ENCODE results near the gene ZBTB7C. TPM values are rescaled to one million over a fixed set of nuclear protein-coding genes. Genes with fewer than 3 reads are reported as not detected.

The ZBTB7C gene
- total RNA-seq, 1 donor from 2014 or later, result under 0.01 TPM

DNA sequence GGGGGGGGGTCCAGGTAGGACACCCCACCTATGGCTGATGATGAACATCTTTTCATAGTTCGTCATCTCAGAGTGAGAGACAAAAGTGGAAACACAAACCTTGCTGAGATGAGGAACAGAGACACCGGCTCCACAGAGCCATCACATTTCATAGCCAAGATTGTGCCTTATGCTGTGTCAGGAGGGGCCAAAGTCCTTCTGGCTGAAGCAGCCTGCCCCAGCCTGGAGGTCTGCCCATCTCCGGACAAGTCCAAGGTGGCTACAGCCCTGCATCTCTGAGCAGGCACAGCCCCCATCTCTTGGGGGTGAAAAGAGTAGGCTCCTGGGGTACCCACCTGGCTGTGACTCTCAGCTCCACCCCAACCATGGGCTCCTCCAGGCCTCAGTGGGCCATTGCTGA lies 70.3 kb downstream of the ZBTB7C start:
- TF ChIP-seq, protein P1, sequence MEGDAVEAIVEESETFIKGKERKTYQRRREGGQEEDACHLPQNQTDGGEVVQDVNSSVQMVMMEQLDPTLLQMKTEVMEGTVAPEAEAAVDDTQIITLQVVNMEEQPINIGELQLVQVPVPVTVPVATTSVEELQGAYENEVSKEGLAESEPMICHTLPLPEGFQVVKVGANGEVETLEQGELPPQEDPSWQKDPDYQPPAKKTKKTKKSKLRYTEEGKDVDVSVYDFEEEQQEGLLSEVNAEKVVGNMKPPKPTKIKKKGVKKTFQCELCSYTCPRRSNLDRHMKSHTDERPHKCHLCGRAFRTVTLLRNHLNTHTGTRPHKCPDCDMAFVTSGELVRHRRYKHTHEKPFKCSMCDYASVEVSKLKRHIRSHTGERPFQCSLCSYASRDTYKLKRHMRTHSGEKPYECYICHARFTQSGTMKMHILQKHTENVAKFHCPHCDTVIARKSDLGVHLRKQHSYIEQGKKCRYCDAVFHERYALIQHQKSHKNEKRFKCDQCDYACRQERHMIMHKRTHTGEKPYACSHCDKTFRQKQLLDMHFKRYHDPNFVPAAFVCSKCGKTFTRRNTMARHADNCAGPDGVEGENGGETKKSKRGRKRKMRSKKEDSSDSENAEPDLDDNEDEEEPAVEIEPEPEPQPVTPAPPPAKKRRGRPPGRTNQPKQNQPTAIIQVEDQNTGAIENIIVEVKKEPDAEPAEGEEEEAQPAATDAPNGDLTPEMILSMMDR (IDR thresholded peaks at IDR 0.05; ENCODE audit: insufficient read depth, low read length, severe bottlenecking), result no peak
- H3K4me3 ChIP-seq (ENCODE audit: low read depth, low read length), result no peak overlapping the region
- DNase-seq (ENCODE audit: low read depth), result no peak
- H3K27me3 ChIP-seq (ENCODE audit: control insufficient read depth, insufficient read depth, low read length), result no peaks in the 10 kb centered on the region
- FAIRE-seq, result no peak
- H3K36me3 ChIP-seq (ENCODE audit: control insufficient read depth, insufficient read depth, low read length), result no peaks in the 10 kb centered on the region

DNA sequence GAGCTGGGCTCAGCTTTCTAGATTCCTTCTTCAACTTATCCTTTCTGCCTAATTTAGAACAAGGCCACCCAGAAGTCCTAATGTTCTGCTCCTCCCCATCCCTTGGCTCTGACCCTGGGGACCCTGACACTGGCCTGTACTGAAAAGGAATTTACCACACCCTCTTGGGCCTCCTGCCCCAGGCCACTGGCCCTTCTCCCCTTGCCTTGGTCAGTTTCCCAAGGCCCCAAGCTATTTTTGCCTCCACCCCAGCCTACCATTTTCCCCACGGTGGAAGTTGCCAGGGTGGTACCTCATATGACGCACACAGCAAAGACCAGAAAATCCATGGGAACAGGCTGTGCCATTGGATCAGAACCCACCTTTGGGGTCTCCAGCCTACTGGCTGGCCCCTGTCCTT lies 72.1 kb downstream of the ZBTB7C start:
- Histone ChIP-seq H3K27me3 (ENCODE audit: control insufficient read depth, insufficient read depth, low read length) (no peaks in the 10 kb centered on the region), H3K4me3 (ENCODE audit: low read depth, low read length) (no peak overlapping the region), H3K36me3 (ENCODE audit: control insufficient read depth, insufficient read depth, low read length) (no peaks in the 10 kb centered on the region)
- TF ChIP-seq, protein P1 (IDR thresholded peaks at IDR 0.05; ENCODE audit: insufficient read depth, low read length, severe bottlenecking), result no peak
- DNase-seq (ENCODE audit: low read depth) (no peak), FAIRE-seq (no peak)

DNA sequence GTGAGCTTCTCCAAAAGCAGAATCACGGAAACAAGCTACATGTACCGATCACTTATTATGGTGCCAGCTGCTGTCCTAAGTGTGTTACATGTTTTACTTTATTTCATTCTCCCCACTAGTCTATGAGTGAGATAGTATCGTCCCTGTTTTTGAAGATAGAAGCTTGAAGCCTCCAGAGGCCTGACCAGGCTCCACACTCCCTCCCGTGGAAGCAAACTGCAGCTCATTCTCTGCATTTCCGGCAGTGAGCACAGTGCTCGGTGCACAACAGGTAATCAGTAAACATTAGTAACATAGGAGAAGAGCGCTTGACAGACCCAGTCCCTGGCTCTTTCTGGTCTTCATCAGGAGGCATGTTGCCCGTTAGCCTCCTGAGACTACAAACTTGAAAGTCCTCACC lies 72.9 kb downstream of the ZBTB7C start:
- TF ChIP-seq, protein P1 (IDR thresholded peaks at IDR 0.05; ENCODE audit: insufficient read depth, low read length, severe bottlenecking), result peak; percentile 48
- Histone ChIP-seq H3K4me3 (ENCODE audit: low read depth, low read length) (no peak overlapping the region), H3K36me3 (ENCODE audit: control insufficient read depth, insufficient read depth, low read length) (no peaks in the 10 kb centered on the region), H3K27me3 (ENCODE audit: control insufficient read depth, insufficient read depth, low read length) (no peaks in the 10 kb centered on the region)
- DNase-seq (ENCODE audit: low read depth), result no peak
- no peak for FAIRE-seq

DNA sequence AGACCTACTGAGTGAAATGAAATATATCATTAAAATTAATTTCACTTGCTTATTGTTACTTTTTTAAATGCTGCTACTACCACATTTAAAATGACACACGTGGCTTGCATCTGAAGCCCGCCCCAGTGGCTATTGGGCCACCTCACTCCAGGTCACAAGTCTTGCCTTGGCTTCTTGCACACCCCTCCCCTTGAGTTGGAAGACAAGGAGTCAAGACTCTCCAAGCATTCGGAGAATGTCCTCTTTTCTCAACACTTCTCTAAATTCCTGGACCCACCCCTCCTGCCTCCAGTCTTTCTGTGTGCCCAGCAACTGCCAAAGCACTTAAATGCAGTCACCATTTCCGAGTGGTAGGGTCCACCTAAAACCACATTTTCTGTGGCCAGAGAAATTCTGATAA lies 73.4 kb downstream of the ZBTB7C start:
- TF ChIP-seq, protein P1 (IDR thresholded peaks at IDR 0.05; ENCODE audit: insufficient read depth, low read length, severe bottlenecking), result no peak
- Histone ChIP-seq H3K27me3 (ENCODE audit: control insufficient read depth, insufficient read depth, low read length) (no peaks in the 10 kb centered on the region), H3K36me3 (ENCODE audit: control insufficient read depth, insufficient read depth, low read length) (no peaks in the 10 kb centered on the region), H3K4me3 (ENCODE audit: low read depth, low read length) (no peak overlapping the region)
- FAIRE-seq, result no peak
- no peak for DNase-seq (ENCODE audit: low read depth)

DNA sequence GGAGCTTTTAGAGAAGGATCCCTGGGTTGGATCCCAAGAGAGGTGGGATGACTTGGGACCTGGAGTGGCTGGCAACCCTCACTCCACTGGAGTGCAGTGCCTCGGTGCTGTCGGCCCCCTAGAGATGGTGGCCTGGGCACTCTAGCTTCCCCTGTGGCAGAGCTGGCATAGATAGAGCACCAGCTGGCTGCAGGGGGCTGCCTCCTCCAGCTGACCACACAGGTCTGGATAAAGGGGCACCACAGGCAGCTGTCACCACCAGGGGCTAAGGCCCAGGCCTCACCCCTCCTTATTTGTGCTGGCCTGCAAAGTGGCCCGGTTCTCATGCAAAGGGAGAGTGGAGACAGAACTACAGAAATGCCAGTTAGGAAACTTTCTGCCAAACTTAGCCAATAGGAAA lies 74.3 kb downstream of the ZBTB7C start:
- TF ChIP-seq, protein P1 (IDR thresholded peaks at IDR 0.05; ENCODE audit: insufficient read depth, low read length, severe bottlenecking), result no peak
- no peaks in the 10 kb centered on the region for H3K27me3 ChIP-seq (ENCODE audit: control insufficient read depth, insufficient read depth, low read length)
- no peak for FAIRE-seq

DNA sequence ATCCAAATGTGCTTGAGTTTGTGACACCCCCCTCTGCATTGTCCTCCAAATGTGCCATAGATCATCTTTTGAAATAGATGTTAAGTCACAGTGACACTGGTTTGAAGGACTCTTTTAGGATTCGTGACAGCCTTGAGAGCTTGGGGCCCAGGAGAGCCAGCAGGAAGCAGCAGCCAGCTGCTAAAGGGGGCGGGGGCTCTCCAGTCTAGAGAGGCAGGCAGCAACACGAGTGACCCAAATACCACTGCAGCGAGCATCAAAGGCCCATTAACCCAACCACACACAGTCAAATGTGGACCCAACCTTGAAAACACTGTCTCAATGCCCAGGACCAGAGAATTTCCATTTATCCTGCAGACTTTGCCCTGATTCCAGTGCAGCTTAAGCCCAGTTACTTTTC lies 75.6 kb downstream of the ZBTB7C start:
- Histone ChIP-seq H3K36me3 (ENCODE audit: control insufficient read depth, insufficient read depth, low read length) (no peaks in the 10 kb centered on the region), H3K4me3 (ENCODE audit: low read depth, low read length) (no peak overlapping the region), H3K27me3 (ENCODE audit: control insufficient read depth, insufficient read depth, low read length) (no peaks in the 10 kb centered on the region)
- DNase-seq (ENCODE audit: low read depth) (no peak), FAIRE-seq (no peak)
- TF ChIP-seq, protein P1 (IDR thresholded peaks at IDR 0.05; ENCODE audit: insufficient read depth, low read length, severe bottlenecking), result no peak

More for the DNA sequence above, 74.3 kb downstream of the ZBTB7C start:
- H3K36me3 ChIP-seq (ENCODE audit: control insufficient read depth, insufficient read depth, low read length), result no peaks in the 10 kb centered on the region
- no peak overlapping the region for H3K4me3 ChIP-seq (ENCODE audit: low read depth, low read length)
- no peak for DNase-seq (ENCODE audit: low read depth)

All from bronchial epithelial cell (primary cell).